Measurements from ENCODE around the gene RASD2.

DNA sequence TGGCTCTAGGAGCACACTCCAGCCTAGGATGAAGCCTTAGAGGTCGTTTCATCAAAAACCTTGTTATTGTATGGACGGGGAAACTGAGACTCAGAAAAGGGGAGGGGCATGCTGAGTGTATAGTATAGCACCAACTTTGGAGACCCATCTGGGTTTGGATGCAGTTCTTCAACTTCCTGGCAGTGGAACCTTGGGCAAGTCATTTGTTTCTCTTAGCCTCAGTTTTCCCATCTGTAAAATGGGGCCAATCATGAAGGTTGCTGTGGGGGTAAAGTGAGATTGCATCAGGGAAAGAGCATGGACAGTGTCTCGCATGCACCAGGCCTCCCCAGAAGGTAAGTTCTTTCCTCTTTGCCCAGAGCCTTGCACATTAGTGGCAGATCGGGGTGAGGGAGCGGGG lies 47.6 kb upstream of the RASD2 start:
- TF ChIP-seq, protein P1, sequence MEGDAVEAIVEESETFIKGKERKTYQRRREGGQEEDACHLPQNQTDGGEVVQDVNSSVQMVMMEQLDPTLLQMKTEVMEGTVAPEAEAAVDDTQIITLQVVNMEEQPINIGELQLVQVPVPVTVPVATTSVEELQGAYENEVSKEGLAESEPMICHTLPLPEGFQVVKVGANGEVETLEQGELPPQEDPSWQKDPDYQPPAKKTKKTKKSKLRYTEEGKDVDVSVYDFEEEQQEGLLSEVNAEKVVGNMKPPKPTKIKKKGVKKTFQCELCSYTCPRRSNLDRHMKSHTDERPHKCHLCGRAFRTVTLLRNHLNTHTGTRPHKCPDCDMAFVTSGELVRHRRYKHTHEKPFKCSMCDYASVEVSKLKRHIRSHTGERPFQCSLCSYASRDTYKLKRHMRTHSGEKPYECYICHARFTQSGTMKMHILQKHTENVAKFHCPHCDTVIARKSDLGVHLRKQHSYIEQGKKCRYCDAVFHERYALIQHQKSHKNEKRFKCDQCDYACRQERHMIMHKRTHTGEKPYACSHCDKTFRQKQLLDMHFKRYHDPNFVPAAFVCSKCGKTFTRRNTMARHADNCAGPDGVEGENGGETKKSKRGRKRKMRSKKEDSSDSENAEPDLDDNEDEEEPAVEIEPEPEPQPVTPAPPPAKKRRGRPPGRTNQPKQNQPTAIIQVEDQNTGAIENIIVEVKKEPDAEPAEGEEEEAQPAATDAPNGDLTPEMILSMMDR (IDR thresholded peaks at IDR 0.05), result no peak
- TF ChIP-seq POLR2AphosphoS5 (IDR thresholded peaks at IDR 0.05) (no peak), EP300 (IDR thresholded peaks at IDR 0.05; ENCODE audit: low read depth) (no peak)

Measured in transverse colon (tissue), 4 donors.